GM12865 (cell line): Measurements from ENCODE around the gene OR2T3.
"Not testable (repeated sequence)": the region's sequence is repeated elsewhere in the genome, so short reads cannot be mapped to it uniquely, and the experiment has no call there.

ENCODE experiments used
- DNase-seq: peaks from one replicate; pipeline ENCODE4 v3.0.0; 2010; ENCODE audit warnings: low read depth
- H3K4me3 ChIP-seq: 2 replicates; pipeline ENCODE4 v1.5.1; 2011; ENCODE audit warnings: mild to moderate bottlenecking, low read depth, low read length, control low read depth
- CTCF ChIP-seq: IDR thresholded peaks from 2 replicates; pipeline ENCODE4 v1.5.1; 2011; ENCODE audit warnings: low read length, control low read depth, low read depth, inconsistent platforms; ENCODE audit not compliant: insufficient read depth; ENCODE audit errors: missing control alignments

OR2T3 gene

GRCh38 chr1:248456635-248457034, 16.5 kb upstream of the OR2T3 start:
- H3K4me3 ChIP-seq, result not testable (repeated sequence)

GRCh38 chr1:248459117-248459516, 14.0 kb upstream of the OR2T3 start:
- not testable (repeated sequence) for H3K4me3 ChIP-seq, DNase-seq

More at GRCh38 chr1:248456635-248457034, 16.5 kb upstream of the OR2T3 start:
- DNase-seq, result not testable (repeated sequence)

- DNase-seq, result no peak
- no peak for TF ChIP-seq CTCF
- no peak overlapping the region for H3K4me3 ChIP-seq
Observed at GRCh38 chr1:248471154-248471553, 2.0 kb upstream of the OR2T3 start.

GRCh38 chr1:248472111-248472510, 1.0 kb upstream of the OR2T3 start:
- DNase-seq, H3K4me3 ChIP-seq: not testable (repeated sequence)

GRCh38 chr1:248475660-248476059, 2.5 kb downstream of the OR2T3 start:
- H3K4me3 ChIP-seq, DNase-seq: not testable (repeated sequence)

- H3K4me3 ChIP-seq, result peak overlapping the region; percentile 44
- peak; percentile 62 for DNase-seq
Observed at GRCh38 chr1:248481686-248482579, 8.8 kb downstream of the OR2T3 start.

- not testable (repeated sequence) for H3K4me3 ChIP-seq
Observed at GRCh38 chr1:248488289-248488688, 15.1 kb downstream of the OR2T3 start, which contains the start of gene OR2T5. Gene OR2T5 (plus strand): TSS chr1:248488589. CDS start chr1:248488589, 0 bp downstream.

GRCh38 chr1:248496661-248497060, 23.5 kb downstream of the OR2T3 start:
- H3K4me3 ChIP-seq, DNase-seq: not testable (repeated sequence)

More at GRCh38 chr1:248488289-248488688, 15.1 kb downstream of the OR2T3 start, which contains the start of gene OR2T5:
- DNase-seq, result not testable (repeated sequence)

GRCh38 chr1:248500305-248501035, 27.3 kb downstream of the OR2T3 start:
- DNase-seq, H3K4me3 ChIP-seq: not testable (repeated sequence)

GRCh38 chr1:248507773-248508172, 34.6 kb downstream of the OR2T3 start, which contains the start of gene OR2G6:
Gene OR2G6 (plus strand): TSS chr1:248508073. CDS start chr1:248521647, 13,574 bp downstream.
- not testable (repeated sequence) for H3K4me3 ChIP-seq, DNase-seq

GRCh38 chr1:248510217-248510616, 37.1 kb downstream of the OR2T3 start:
- H3K4me3 ChIP-seq, DNase-seq: not testable (repeated sequence)

- H3K4me3 ChIP-seq, result no peak overlapping the region
- no peak for DNase-seq
- no peak for TF ChIP-seq CTCF
Observed at GRCh38 chr1:248521856-248522255, 48.7 kb downstream of the OR2T3 start.
